Measurements from ENCODE around the gene RIMBP2.

- TF ChIP-seq EZH2 (IDR thresholded peaks at IDR 0.05), result no peak
- TF ChIP-seq, protein P1, sequence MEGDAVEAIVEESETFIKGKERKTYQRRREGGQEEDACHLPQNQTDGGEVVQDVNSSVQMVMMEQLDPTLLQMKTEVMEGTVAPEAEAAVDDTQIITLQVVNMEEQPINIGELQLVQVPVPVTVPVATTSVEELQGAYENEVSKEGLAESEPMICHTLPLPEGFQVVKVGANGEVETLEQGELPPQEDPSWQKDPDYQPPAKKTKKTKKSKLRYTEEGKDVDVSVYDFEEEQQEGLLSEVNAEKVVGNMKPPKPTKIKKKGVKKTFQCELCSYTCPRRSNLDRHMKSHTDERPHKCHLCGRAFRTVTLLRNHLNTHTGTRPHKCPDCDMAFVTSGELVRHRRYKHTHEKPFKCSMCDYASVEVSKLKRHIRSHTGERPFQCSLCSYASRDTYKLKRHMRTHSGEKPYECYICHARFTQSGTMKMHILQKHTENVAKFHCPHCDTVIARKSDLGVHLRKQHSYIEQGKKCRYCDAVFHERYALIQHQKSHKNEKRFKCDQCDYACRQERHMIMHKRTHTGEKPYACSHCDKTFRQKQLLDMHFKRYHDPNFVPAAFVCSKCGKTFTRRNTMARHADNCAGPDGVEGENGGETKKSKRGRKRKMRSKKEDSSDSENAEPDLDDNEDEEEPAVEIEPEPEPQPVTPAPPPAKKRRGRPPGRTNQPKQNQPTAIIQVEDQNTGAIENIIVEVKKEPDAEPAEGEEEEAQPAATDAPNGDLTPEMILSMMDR (IDR thresholded peaks at IDR 0.05), result no peak
These were observed 296.0 kb downstream of the RIMBP2 start for GRCh38 chr12:130420071-130420470.
